Activated B cell treated with CpG ODN at 0.5 μM for 24 hours (primary cell): ENCODE measurements around the gene ABCC5. TPM values are rescaled to one million over a fixed set of nuclear protein-coding genes. Genes with fewer than 3 reads are reported as not detected.

Source experiments
- ATAC-seq: fragments of 200-7000 bp; cut with Tn5 transposase; one replicate; pipeline ENCODE4 v1.10.0; 2021; ENCODE audit warnings: low read depth, mild to moderate bottlenecking, moderate library complexity
- CTCF ChIA-PET: fragments of 350-600 bp; sonication (Branson Sonifier 250); formaldehyde crosslinking; loops from one replicate; lab custom pipeline; 2021; ENCODE audit warnings: antibody characterized with exemption; lab: Charles Lee
- POLR2A ChIA-PET: fragments of 350-600 bp; sonication (Branson Sonifier 250); formaldehyde crosslinking; loops from one replicate; lab custom pipeline; 2021; ENCODE audit warnings: antibody characterized with exemption; lab: Charles Lee
- DNase-seq: peaks from one replicate; pipeline ENCODE4 v3.0.0; 2022
- H3K27ac Mint-ChIP-seq: one replicate; pipeline ENCODE4 v1.8.0; 2020; ENCODE audit warnings: mixed read lengths
- H3K27me3 Mint-ChIP-seq: one replicate; pipeline ENCODE4 v1.8.0; 2021; ENCODE audit warnings: mixed read lengths
- H3K36me3 Mint-ChIP-seq: one replicate; pipeline ENCODE4 v1.8.0; 2021; ENCODE audit warnings: low read depth, mixed read lengths
- H3K4me1 Mint-ChIP-seq: one replicate; pipeline ENCODE4 v1.8.0; 2021; ENCODE audit warnings: mixed read lengths
- H3K4me3 Mint-ChIP-seq: one replicate; pipeline ENCODE4 v1.8.0; 2020; ENCODE audit warnings: mild to moderate bottlenecking, mixed read lengths
- H3K9me3 Mint-ChIP-seq: one replicate; pipeline ENCODE4 v1.8.0; 2020; ENCODE audit warnings: mixed read lengths
- intact Hi-C: fragments of 100-400 bp; cut with micrococcal nuclease; formaldehyde crosslinking; loops from one replicate; pipeline ENCODE4 v1.15.1; 2024
- total RNA-seq: library from RNA; stranded (reverse); gene quantifications from 2 replicates; pipeline ENCODE4 v1.2.3, GENCODE V29; 2022
- TF ChIP-seq, protein P1 (sequence below): fragments of 200-600 bp; IDR thresholded peaks from one replicate; pipeline ENCODE4 v1.8.0; 2022; ENCODE audit warnings: antibody characterized with exemption, mild to moderate bottlenecking

Gene ABCC5
- total RNA-seq, 1 donor from 2014 or later: 10.6 TPM

DNA sequence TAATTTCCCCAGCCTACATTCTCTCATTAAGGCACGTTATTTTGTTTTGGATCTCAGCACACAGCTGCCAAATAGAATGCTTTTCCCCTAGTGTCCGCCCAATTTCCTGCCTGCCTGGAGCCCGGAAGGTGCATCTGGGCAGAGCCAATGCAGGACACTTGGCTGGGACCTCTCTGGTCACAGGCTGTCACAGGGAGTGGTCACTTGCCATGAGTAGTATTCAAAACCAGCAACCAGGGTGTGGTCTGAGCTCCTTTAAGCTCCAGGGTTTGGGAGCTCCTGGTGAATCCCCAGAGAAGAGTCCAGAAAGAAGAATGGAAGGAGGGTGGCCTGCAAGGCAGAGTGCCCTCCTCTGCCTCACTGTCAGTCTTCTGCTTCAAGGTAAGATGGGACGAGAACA, 35.1 kb upstream of the ABCC5 start, which contains the start of gene HTR3C:
HTR3C (plus strand) TSS at position 281 of the 400 bp plus-strand sequence; CDS start at position 315, 34 bp downstream.
- Mint-ChIP-seq H3K27ac (no peak within 1 kb of the TSS), H3K9me3 (no peaks in the 10 kb centered on the region), H3K4me3 (no peak within 1 kb of the TSS), H3K27me3 (peaks cover 9% of the 10 kb centered on the region), H3K36me3 (no peaks in the 10 kb centered on the region), H3K4me1 (no peaks in the 10 kb centered on the region)
- CTCF ChIA-PET: no interaction called here
- no peak for ATAC-seq
- POLR2A ChIA-PET: no interaction called here
- intact Hi-C loops: no loop called here
- DNase-seq: no peak
- TF ChIP-seq, protein P1, sequence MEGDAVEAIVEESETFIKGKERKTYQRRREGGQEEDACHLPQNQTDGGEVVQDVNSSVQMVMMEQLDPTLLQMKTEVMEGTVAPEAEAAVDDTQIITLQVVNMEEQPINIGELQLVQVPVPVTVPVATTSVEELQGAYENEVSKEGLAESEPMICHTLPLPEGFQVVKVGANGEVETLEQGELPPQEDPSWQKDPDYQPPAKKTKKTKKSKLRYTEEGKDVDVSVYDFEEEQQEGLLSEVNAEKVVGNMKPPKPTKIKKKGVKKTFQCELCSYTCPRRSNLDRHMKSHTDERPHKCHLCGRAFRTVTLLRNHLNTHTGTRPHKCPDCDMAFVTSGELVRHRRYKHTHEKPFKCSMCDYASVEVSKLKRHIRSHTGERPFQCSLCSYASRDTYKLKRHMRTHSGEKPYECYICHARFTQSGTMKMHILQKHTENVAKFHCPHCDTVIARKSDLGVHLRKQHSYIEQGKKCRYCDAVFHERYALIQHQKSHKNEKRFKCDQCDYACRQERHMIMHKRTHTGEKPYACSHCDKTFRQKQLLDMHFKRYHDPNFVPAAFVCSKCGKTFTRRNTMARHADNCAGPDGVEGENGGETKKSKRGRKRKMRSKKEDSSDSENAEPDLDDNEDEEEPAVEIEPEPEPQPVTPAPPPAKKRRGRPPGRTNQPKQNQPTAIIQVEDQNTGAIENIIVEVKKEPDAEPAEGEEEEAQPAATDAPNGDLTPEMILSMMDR: no peak

DNA sequence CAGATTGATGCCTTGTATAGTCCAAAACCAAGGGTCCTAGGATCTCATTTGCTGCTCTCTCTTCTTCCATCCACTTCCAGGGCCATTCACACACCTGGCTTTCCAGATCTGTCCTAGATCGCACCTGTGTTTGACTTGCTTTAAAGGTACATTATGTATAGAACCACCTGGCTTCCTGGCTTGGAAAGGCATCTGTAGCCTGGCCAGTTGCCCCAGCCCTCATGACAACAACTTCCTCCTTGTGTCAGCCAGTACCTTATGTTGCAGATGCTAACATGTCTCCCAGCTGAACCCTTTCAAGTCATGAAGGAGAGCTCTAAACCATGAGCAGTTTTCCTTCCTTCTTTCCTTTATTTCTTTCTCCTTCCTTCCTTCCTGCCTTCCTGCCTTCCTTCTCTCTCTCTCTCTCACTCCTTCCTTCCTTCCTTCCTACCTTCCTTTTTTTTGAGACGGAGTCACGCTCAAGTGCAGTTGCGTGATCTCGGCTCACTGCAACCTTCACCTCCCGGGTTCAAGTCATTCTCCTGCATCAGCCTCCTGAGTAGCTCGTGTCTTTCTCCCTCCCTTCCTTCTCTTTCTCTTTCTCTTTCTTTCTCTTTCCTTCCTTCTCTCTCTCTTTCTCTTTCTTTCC, 32.6 kb upstream of the ABCC5 start:
- POLR2A ChIA-PET: no interaction called here
- DNase-seq (no peak), ATAC-seq (no peak)
- CTCF ChIA-PET: no interaction called here
- TF ChIP-seq, protein P1: no peak
- intact Hi-C loops: no loop called here
- no peaks in the 10 kb centered on the region for H3K36me3 Mint-ChIP-seq
- H3K27ac Mint-ChIP-seq: no peak overlapping the region
- H3K27me3 Mint-ChIP-seq: peaks cover 7% of the 10 kb centered on the region
- no peaks in the 10 kb centered on the region for H3K4me1 Mint-ChIP-seq
- no peaks in the 10 kb centered on the region for H3K9me3 Mint-ChIP-seq
- H3K4me3 Mint-ChIP-seq: no peak overlapping the region

DNA sequence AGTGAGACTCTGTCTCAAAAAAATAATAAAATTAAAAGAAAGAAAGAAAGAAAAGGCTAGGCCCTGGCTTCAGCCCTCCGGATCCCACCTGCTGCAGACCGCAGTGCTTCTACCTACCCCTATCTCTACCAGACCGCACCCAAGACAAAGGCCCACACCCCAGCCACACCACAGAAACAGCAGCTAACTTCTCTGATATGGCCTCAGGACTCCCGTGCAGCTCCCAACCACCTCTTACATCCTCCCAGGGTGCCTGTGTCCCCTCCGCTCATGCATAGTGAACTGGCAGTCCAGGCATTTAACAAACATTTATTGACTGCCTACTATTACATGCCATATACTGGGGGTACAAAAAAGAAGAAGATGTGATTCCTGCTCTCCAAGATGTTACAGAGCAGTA, 28.3 kb upstream of the ABCC5 start:
- ATAC-seq: no peak
- CTCF ChIA-PET: no interaction called here
- Mint-ChIP-seq H3K27ac (no peak overlapping the region), H3K9me3 (no peaks in the 10 kb centered on the region), H3K36me3 (no peaks in the 10 kb centered on the region), H3K4me3 (no peak overlapping the region), H3K4me1 (no peaks in the 10 kb centered on the region), H3K27me3 (peaks cover 7% of the 10 kb centered on the region)
- POLR2A ChIA-PET: no interaction called here
- DNase-seq: no peak
- TF ChIP-seq, protein P1: no peak
- intact Hi-C loops: no loop called here

DNA sequence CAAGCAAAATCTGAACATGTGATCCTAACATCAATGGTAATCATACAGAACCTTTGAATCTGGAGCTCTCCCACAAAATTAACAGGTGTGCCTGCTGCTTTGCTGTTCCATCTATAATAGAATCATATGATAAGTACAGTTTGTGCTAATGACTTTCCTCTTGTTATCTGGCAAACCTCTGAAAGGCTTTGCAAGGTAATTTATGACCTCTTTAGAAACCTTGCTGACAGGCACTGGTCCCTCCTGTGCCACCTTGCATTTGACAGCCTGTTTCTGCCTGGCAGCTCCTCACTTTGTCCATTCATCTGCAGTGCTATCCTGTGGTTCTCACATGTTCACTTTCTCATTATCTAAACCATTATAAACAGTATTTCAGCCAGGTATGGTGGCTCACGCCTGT, 24.9 kb upstream of the ABCC5 start:
- TF ChIP-seq, protein P1: no peak
- Mint-ChIP-seq H3K36me3 (no peaks in the 10 kb centered on the region), H3K9me3 (no peaks in the 10 kb centered on the region), H3K4me1 (no peaks in the 10 kb centered on the region), H3K27me3 (peaks cover 6% of the 10 kb centered on the region), H3K27ac (no peak overlapping the region), H3K4me3 (no peak overlapping the region)
- no peak for ATAC-seq
- ChIA-PET CTCF (no interaction called here), POLR2A (no interaction called here)
- intact Hi-C loops: no loop called here
- DNase-seq: no peak

DNA sequence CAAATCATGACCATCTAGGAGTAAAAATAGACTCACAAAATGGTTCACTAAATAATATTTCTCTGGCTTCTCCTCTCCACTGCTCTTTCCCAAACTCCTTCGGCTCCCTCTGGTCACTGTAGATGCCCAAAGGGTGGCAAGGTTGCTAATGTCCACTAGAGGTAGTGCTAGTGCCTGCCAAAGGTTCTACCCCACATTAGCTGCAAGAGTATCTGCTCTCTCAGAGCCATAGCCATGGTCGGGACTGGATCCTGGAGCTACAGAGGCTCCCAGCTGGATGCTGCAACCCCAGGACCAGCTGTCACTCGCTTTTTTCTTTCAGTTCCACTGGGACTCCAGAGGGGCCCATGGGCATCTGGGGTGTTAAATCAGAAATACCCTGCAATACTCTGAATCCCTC, 22.3 kb upstream of the ABCC5 start:
- no peaks in the 10 kb centered on the region for H3K9me3 Mint-ChIP-seq
- no peaks in the 10 kb centered on the region for H3K36me3 Mint-ChIP-seq
- H3K27ac Mint-ChIP-seq: no peak overlapping the region
- no peak for DNase-seq
- ATAC-seq: no peak
- CTCF ChIA-PET: no interaction called here
- H3K4me3 Mint-ChIP-seq: no peak overlapping the region
- TF ChIP-seq, protein P1: no peak
- POLR2A ChIA-PET: no interaction called here
- no peaks in the 10 kb centered on the region for H3K4me1 Mint-ChIP-seq
- H3K27me3 Mint-ChIP-seq: peaks cover 6% of the 10 kb centered on the region
- intact Hi-C loops: no loop called here
